Smooth muscle cell (in vitro differentiated cells): Measurements from ENCODE around the gene AHI1. TPM values are rescaled to one million over a fixed set of nuclear protein-coding genes. Genes with fewer than 3 reads are reported as not detected.

ENCODE experiments used
- DNase-seq: peaks from one replicate; lab custom pipeline; 2025; ENCODE audit not compliant: unreplicated experiment; lab: John Stamatoyannopoulos, UW
- H2AFZ ChIP-seq: fragments of 200-600 bp; sonication (generic); 2 replicates; pipeline ENCODE4 v1.6.0; 2016; ENCODE audit warnings: antibody characterized with exemption, low read depth, mild to moderate bottlenecking
- H3F3A ChIP-seq: fragments of 200-600 bp; sonication (generic); 2 replicates; pipeline ENCODE4 v1.6.0; 2017; ENCODE audit warnings: antibody characterized with exemption, low read depth
- H3K27ac ChIP-seq: fragments of 200-600 bp; sonication (generic); 2 replicates; pipeline ENCODE4 v1.5.1; 2016; ENCODE audit warnings: low read depth, mild to moderate bottlenecking
- H3K27me3 ChIP-seq: fragments of 200-600 bp; sonication (generic); 2 replicates; pipeline ENCODE4 v1.6.1; 2016; ENCODE audit warnings: low read depth, mild to moderate bottlenecking
- H3K36me3 ChIP-seq: fragments of 200-600 bp; sonication (generic); 2 replicates; pipeline ENCODE4 v1.5.1; 2016; ENCODE audit warnings: low read depth
- H3K4me1 ChIP-seq: fragments of 200-600 bp; sonication (generic); 2 replicates; pipeline ENCODE4 v1.5.1; 2016; ENCODE audit warnings: low read depth
- H3K4me2 ChIP-seq: fragments of 200-600 bp; sonication (generic); 2 replicates; pipeline ENCODE4 v1.6.0; 2016; ENCODE audit warnings: mild to moderate bottlenecking
- H3K4me3 ChIP-seq: fragments of 200-600 bp; sonication (generic); 2 replicates; pipeline ENCODE4 v1.5.1; 2016; ENCODE audit warnings: mild to moderate bottlenecking
- H3K79me2 ChIP-seq: fragments of 200-600 bp; sonication (generic); 2 replicates; pipeline ENCODE4 v1.6.0; 2016; ENCODE audit warnings: low read depth, mild to moderate bottlenecking
- H3K9ac ChIP-seq: fragments of 200-600 bp; sonication (generic); 2 replicates; pipeline ENCODE4 v1.6.0; 2016; ENCODE audit warnings: low read depth
- H3K9me3 ChIP-seq: fragments of 200-600 bp; sonication (generic); replicated peaks from 2 replicates; pipeline ENCODE4 v1.5.1; 2016; ENCODE audit warnings: low read depth
- H4K20me1 ChIP-seq: fragments of 200-600 bp; sonication (generic); 2 replicates; pipeline ENCODE4 v1.6.0; 2016; ENCODE audit warnings: low read depth
- CTCF ChIP-seq: fragments of 200-600 bp; sonication (generic); IDR thresholded peaks from 2 replicates; pipeline ENCODE4 v1.5.1; 2017; ENCODE audit warnings: borderline replicate concordance, mild to moderate bottlenecking, antibody characterized with exemption; ENCODE audit not compliant: insufficient read depth, poor library complexity, severe bottlenecking
- WGBS: methylation state at CpG from one replicate; pipeline ENCODE4 v1.1.7; 2016; ENCODE audit warnings: low lambda C conversion rate; 5-methylcytosine and 5-hydroxymethylcytosine counted together
- polyA plus RNA-seq: library from polyadenylated mRNA; unstranded; fragments of >200 nt; fragmentation: Nextera tagmentation; extraction: Ambion mirVana; gene quantifications from 2 replicates; pipeline ENCODE4 v1.2.1, GENCODE V29; 2016
- total RNA-seq: library from RNA; depleted of rRNA; stranded (reverse); fragments of >200 nt; gene quantifications from 2 replicates; pipeline ENCODE4 v1.2.3, GENCODE V29; 2014

AHI1 gene
- total and polyA plus RNA-seq, 2 experiments from 2014 or later: 16.0 to 18.8 TPM

GRCh38 chr6:135334169-135334568 is 163.4 kb downstream of the AHI1 start:
- Histone ChIP-seq H3K4me1 (no peaks in the 10 kb centered on the region), H3K9me3 (no peaks in the 10 kb centered on the region), H4K20me1 (no peaks in the 10 kb centered on the region), H3F3A (no peaks in the 10 kb centered on the region), H3K36me3 (no peaks in the 10 kb centered on the region), H3K4me2 (no peak overlapping the region), H2AFZ (no peak overlapping the region), H3K9ac (no peak overlapping the region), H3K27me3 (no peaks in the 10 kb centered on the region), H3K79me2 (no peaks in the 10 kb centered on the region), H3K4me3 (no peak overlapping the region), H3K27ac (no peak overlapping the region)
- WGBS: 96% methylated on average over 3 of the region's 3 CpGs
- DNase-seq: no peak
- no peak for TF ChIP-seq CTCF

GRCh38 chr6:135331002-135331401 is 166.5 kb downstream of the AHI1 start:
- H3K4me2 ChIP-seq: no peak overlapping the region
- H3K9me3 ChIP-seq: no peaks in the 10 kb centered on the region
- no peaks in the 10 kb centered on the region for H3K4me1 ChIP-seq
- DNase-seq: no peak
- no peaks in the 10 kb centered on the region for H3F3A ChIP-seq
- H3K27ac ChIP-seq: no peak overlapping the region
- no peaks in the 10 kb centered on the region for H4K20me1 ChIP-seq
- no peak for TF ChIP-seq CTCF
- H3K4me3 ChIP-seq: no peak overlapping the region
- no peaks in the 10 kb centered on the region for H3K36me3 ChIP-seq
- WGBS: 76% methylated on average over 2 of the region's 2 CpGs
- H2AFZ ChIP-seq: no peak overlapping the region
- H3K27me3 ChIP-seq: no peaks in the 10 kb centered on the region
- no peaks in the 10 kb centered on the region for H3K79me2 ChIP-seq
- no peak overlapping the region for H3K9ac ChIP-seq

GRCh38 chr6:135329851-135330803 is 167.4 kb downstream of the AHI1 start:
- Histone ChIP-seq H4K20me1 (no peaks in the 10 kb centered on the region), H3K27ac (no peak overlapping the region), H3K36me3 (no peaks in the 10 kb centered on the region)

More at GRCh38 chr6:135329851-135330803, 167.4 kb downstream of the AHI1 start:
- TF ChIP-seq CTCF: no peak
- Histone ChIP-seq H3K9ac (no peak overlapping the region), H3K4me2 (no peak overlapping the region), H3K27me3 (no peaks in the 10 kb centered on the region), H3F3A (no peaks in the 10 kb centered on the region), H3K79me2 (no peaks in the 10 kb centered on the region), H3K4me1 (no peaks in the 10 kb centered on the region), H3K9me3 (no peaks in the 10 kb centered on the region), H2AFZ (no peak overlapping the region), H3K4me3 (no peak overlapping the region)
- no peak for DNase-seq
- WGBS: 88% methylated on average over 13 of the region's 13 CpGs
